ENCODE results near the gene BCL2. TPM values are rescaled to one million over a fixed set of nuclear protein-coding genes. Genes with fewer than 3 reads are reported as not detected.

Gene BCL2
- total RNA-seq, 4 donors from 2014 or later: 25.2 to 39.0 (median 36.1) TPM

DNA sequence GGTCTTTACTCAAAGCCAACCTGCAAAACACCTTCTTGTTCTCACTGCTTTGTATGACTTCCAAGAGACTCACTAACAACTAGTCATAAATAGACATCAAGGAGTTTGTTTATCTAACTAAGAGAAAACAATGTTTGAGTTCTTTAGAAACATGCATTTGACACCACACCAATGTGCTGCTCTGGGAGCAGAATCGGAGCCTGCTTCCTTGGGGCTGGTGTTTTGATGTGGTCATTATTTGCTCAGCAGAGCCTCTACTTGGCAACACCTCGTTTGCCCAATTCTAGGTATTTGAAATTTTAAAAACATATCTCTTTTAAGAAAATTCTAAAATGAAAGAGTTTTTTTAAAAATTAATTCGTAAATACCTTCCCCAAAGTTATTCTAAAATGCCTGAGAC is 167.5 kb downstream of the BCL2 start:
- Histone ChIP-seq H3K36me3 (no peaks in the 10 kb centered on the region), H3K4me1 (peaks cover 23 to 39% (median 36%) of the 10 kb centered on the region in 4 donors), H3K27ac (replicated peaks in 1 of 4) (no peak overlapping the region), H3K9me3 (no peaks in the 10 kb centered on the region), H3K4me3 (no peak overlapping the region), H3K27me3 (no peaks in the 10 kb centered on the region)
- WGBS: 87% methylated on average over 3 of the region's 3 CpGs
- intact Hi-C loops (cut with DNase I): no loop called here
- TF ChIP-seq CTCF (IDR thresholded peaks at IDR 0.05): no peak
- no peak for TF ChIP-seq EP300 (IDR thresholded peaks at IDR 0.05)
- TF ChIP-seq POLR2A (IDR thresholded peaks at IDR 0.05; ENCODE audit: low read depth): no peak
- TF ChIP-seq POLR2AphosphoS5 (IDR thresholded peaks at IDR 0.05): no peak
- DNase-seq (ENCODE audit: extremely low spot score): no peak

DNA sequence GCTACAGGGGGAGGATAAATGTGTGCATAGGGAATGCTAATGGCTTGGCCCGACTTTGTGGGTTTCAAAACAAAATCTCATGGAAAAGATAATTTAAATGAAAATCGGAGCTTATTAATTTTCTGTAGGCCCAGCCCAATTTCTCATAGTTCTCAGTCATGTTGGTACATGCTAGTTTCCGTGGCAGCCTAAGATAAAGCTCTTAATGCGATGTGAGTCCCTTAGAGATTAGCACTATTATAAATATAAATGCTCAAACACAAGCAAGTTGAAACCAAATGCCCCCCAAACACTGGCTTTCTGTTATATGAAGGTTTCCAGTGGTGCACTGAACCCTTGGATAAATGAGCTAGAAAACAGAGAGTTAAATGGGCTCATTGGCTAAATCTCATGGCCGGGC is 168.0 kb downstream of the BCL2 start:
- Histone ChIP-seq H3K27ac (replicated peaks in 1 of 4) (no peak overlapping the region), H3K9me3 (no peaks in the 10 kb centered on the region), H3K27me3 (no peaks in the 10 kb centered on the region), H3K4me1 (peaks cover 23 to 44% (median 40%) of the 10 kb centered on the region in 4 donors), H3K36me3 (no peaks in the 10 kb centered on the region), H3K4me3 (no peak overlapping the region)
- DNase-seq (ENCODE audit: extremely low spot score): no peak
- intact Hi-C loops (cut with DNase I): no loop called here
- no peak for TF ChIP-seq POLR2A (IDR thresholded peaks at IDR 0.05; ENCODE audit: low read depth)
- TF ChIP-seq EP300 (IDR thresholded peaks at IDR 0.05): no peak
- TF ChIP-seq POLR2AphosphoS5 (IDR thresholded peaks at IDR 0.05): no peak
- TF ChIP-seq CTCF (IDR thresholded peaks at IDR 0.05): no peak
- 92% methylated on average over 5 of the region's 5 CpGs for WGBS

GRCh38 chr18:63150942-63151421 is 168.6 kb downstream of the BCL2 start:
- Histone ChIP-seq H3K27me3 (no peaks in the 10 kb centered on the region), H3K9me3 (no peaks in the 10 kb centered on the region), H3K4me3 (no peak overlapping the region), H3K36me3 (no peaks in the 10 kb centered on the region), H3K27ac (replicated peaks in 1 of 4) (no peak overlapping the region), H3K4me1 (peaks cover 26 to 49% (median 42%) of the 10 kb centered on the region in 4 donors)
- 97% methylated on average over 4 of the region's 4 CpGs for WGBS
- no peak for DNase-seq (ENCODE audit: extremely low spot score)
- intact Hi-C loops (cut with DNase I): no loop called here
- no peak for TF ChIP-seq POLR2AphosphoS5 (IDR thresholded peaks at IDR 0.05)
- no peak for TF ChIP-seq EP300 (IDR thresholded peaks at IDR 0.05)
- TF ChIP-seq POLR2A (IDR thresholded peaks at IDR 0.05; ENCODE audit: low read depth): no peak
- no peak for TF ChIP-seq CTCF (IDR thresholded peaks at IDR 0.05)

DNA sequence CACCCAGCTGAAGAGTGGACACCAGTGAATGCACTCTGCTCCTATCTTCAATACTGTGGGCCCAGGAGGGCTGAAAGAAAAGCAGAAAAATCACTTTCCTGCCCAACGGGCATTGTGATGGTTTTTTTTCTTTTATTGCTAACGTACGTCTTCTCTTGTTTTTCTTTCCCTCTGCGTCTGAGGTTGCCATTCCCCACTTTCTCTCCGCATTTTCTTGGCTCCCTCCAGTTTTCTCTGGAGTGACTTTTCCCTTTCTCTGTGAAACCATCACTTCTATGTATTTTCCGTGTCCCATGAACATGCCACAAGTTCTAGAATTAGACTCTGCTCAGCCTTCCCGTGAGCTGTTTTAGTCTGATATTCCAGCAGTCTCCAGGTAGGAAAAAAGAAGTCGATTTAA is 169.2 kb downstream of the BCL2 start:
- no peak overlapping the region for H3K4me3 ChIP-seq

More for the DNA sequence above, 169.2 kb downstream of the BCL2 start:
- Histone ChIP-seq H3K27ac (replicated peaks in 1 of 4) (no peak overlapping the region), H3K27me3 (no peaks in the 10 kb centered on the region), H3K36me3 (no peaks in the 10 kb centered on the region), H3K4me1 (peaks cover 23 to 49% (median 43%) of the 10 kb centered on the region in 4 donors), H3K9me3 (no peaks in the 10 kb centered on the region)
- DNase-seq (ENCODE audit: extremely low spot score): no peak
- TF ChIP-seq EP300 (IDR thresholded peaks at IDR 0.05) (no peak), CTCF (IDR thresholded peaks at IDR 0.05) (no peak), POLR2A (IDR thresholded peaks at IDR 0.05; ENCODE audit: low read depth) (no peak)
- 82% methylated on average over 8 of the region's 8 CpGs for WGBS
- intact Hi-C loops (cut with DNase I): no loop called here
